ENCODE results near the gene ZNF18.
"Not testable (repeated sequence)": the region's sequence is repeated elsewhere in the genome, so short reads cannot be mapped to it uniquely, and the experiment has no call there.

GRCh38 chr17:11949571-11949970, 47.7 kb downstream of the ZNF18 start:
- not testable (repeated sequence) for TF ChIP-seq CTCF (conservative IDR thresholded peaks at IDR 0.05; ENCODE audit: low read depth in 2 of 2); REST (IDR thresholded peaks at IDR 0.05; ENCODE audit: unreplicated experiment); EZH2phosphoT487 (IDR thresholded peaks at IDR 0.05; ENCODE audit: unreplicated experiment); POLR2AphosphoS5 (IDR thresholded peaks at IDR 0.05; ENCODE audit: low read depth); EZH2 (IDR thresholded peaks at IDR 0.05; ENCODE audit: low read depth, unreplicated experiment); STAT1 (IDR thresholded peaks at IDR 0.05; ENCODE audit: unreplicated experiment); ZNF462 (CRISPR knock-in tag; IDR thresholded peaks at IDR 0.05); ETS1 (IDR thresholded peaks at IDR 0.05)

All from GM23338 (cell line).